K562 (cell line): ENCODE measurements around the gene DEFB114. TPM values are rescaled to one million over a fixed set of nuclear protein-coding genes. Genes with fewer than 3 reads are reported as not detected.

ENCODE experiments used
- ATAC-seq: fragments of 200-7000 bp; cut with Tn5 transposase; 3 replicates; pipeline ENCODE4 v1.9.1; 2020; ENCODE audit warnings: moderate library complexity
- BruUV-seq: library from RNA; stranded (reverse); fragments of 400-500 nt; replicated peaks from 2 replicates; lab custom pipeline; 2021; lab: Mats Ljungman, UMichigan
- CTCF ChIA-PET: fragments of 300-600 bp; formaldehyde crosslinking; extraction: SDS; loops from one replicate; lab custom pipeline; 2021; ENCODE audit warnings: low intra/inter-chr PET ratio; lab: Yijun Ruan, JAX
- POLR2A ChIA-PET: fragments of 300-600, 350-650 bp; sonication (Branson Sonifier 250); formaldehyde crosslinking; extraction: SDS; loops from one replicate; lab custom pipeline; 2021; ENCODE audit warnings: antibody characterized with exemption, inconsistent platforms; lab: Yijun Ruan, JAX
- DNase-seq, 4 experiments: peaks; one replicate each; pipeline versions ENCODE4 v3.0.0 to v3.0.0-alpha.2; 2011 to 2018; ENCODE audit warnings: low spot score in 3 of 4, mixed read lengths in 3 of 4; ENCODE audit errors: extremely low read depth in 1 of 4
- FAIRE-seq: peaks from 2 replicates; lab custom pipeline; 2011; peaks lifted over from hg19 to GRCh38; lab: Jason Lieb, UNC
- H2AFZ ChIP-seq: 2 replicates; pipeline ENCODE4 v1.6.0; 2011; ENCODE audit warnings: low read depth, low read length, control low read depth, inconsistent platforms
- H3K27ac ChIP-seq: fragments of 200-600 bp; 3 replicates; pipeline ENCODE4 v1.8.0; 2011; ENCODE audit warnings: low read depth, mild to moderate bottlenecking, control low read depth, inconsistent platforms, low read length, moderate library complexity, mixed read lengths; ENCODE audit errors: extremely low read depth
- H3K27me3 ChIP-seq, 2 experiments: fragments of 300-600 bp in 1 of 2; 2 replicates in 1 of 2; 3 replicates in 1 of 2; pipeline versions ENCODE4 v1.6.0 to v1.8.0; 2011; ENCODE audit warnings: inconsistent platforms in 2 of 2, low read length in 2 of 2, mild to moderate bottlenecking in 1 of 2, mixed read lengths in 1 of 2, moderate library complexity in 1 of 2; ENCODE audit not compliant: control insufficient read depth in 2 of 2, insufficient read depth in 2 of 2
- H3K36me3 ChIP-seq: fragments of 300-600 bp; 3 replicates; pipeline ENCODE4 v1.8.0; 2011; ENCODE audit warnings: mild to moderate bottlenecking, low read length, inconsistent platforms; ENCODE audit not compliant: control insufficient read depth, insufficient read depth
- H3K4me1 ChIP-seq, 2 experiments: fragments of 200-600 bp in 1 of 2; replicated peaks in 1 of 2; 2 replicates in 1 of 2; 3 replicates in 1 of 2; pipeline versions ENCODE4 v1.5.1 to v1.8.0; 2011; ENCODE audit warnings: inconsistent platforms in 2 of 2, low read length in 2 of 2, mild to moderate bottlenecking in 1 of 2, mixed read lengths in 1 of 2, moderate library complexity in 1 of 2; ENCODE audit not compliant: control insufficient read depth in 2 of 2, insufficient read depth in 2 of 2
- H3K4me2 ChIP-seq: 2 replicates; pipeline ENCODE4 v1.6.1; 2011; ENCODE audit warnings: low read length, control low read depth, inconsistent platforms, mixed read lengths; ENCODE audit not compliant: insufficient read depth
- H3K4me3 ChIP-seq: fragments of 200-600 bp; sonication (generic), shearing (Covaris generic); 2 replicates; pipeline ENCODE4 v1.5.1; 2016; ENCODE audit warnings: control low read depth, inconsistent platforms
- H3K79me2 ChIP-seq: fragments of 200-600 bp; 3 replicates; pipeline ENCODE4 v1.8.0; 2011; ENCODE audit warnings: low read length, inconsistent platforms; ENCODE audit not compliant: control insufficient read depth, insufficient read depth
- H3K9ac ChIP-seq, 2 experiments: 2 replicates each; pipeline versions ENCODE4 v1.6.0 to v1.6.1; 2011; ENCODE audit warnings: low read depth in 2 of 2, low read length in 2 of 2, control low read depth in 1 of 2, inconsistent platforms in 1 of 2, mild to moderate bottlenecking in 1 of 2, mixed read lengths in 1 of 2; ENCODE audit not compliant: insufficient read depth in 1 of 2
- H3K9me1 ChIP-seq: one replicate; pipeline ENCODE4 v1.6.0; 2011; ENCODE audit warnings: inconsistent platforms, mild to moderate bottlenecking, low read length, moderate library complexity; ENCODE audit not compliant: control insufficient read depth, insufficient read depth
- H3K9me3 ChIP-seq: replicated peaks from 2 replicates; pipeline ENCODE4 v1.5.1; 2011; ENCODE audit warnings: low read depth, low read length, inconsistent platforms; ENCODE audit not compliant: control insufficient read depth, insufficient read depth
- H4K20me1 ChIP-seq: replicated peaks from 2 replicates; pipeline ENCODE4 v1.6.1; 2011; ENCODE audit warnings: low read length, inconsistent platforms, mixed read lengths; ENCODE audit not compliant: control insufficient read depth, insufficient read depth
- CEBPB ChIP-seq: fragments of 450-650 bp; IDR thresholded peaks from 2 replicates; pipeline ENCODE4 v1.6.1; 2016; ENCODE audit warnings: missing genetic modification characterization, missing compliant biosample characterization
- CEBPG ChIP-seq, 3 experiments: fragments of 200-800 bp in 1 of 3; sonication (Bioruptor generic) in 1 of 3; sonication (generic) in 1 of 3; formaldehyde crosslinking in 1 of 3; IDR thresholded peaks in 2 of 3; conservative IDR thresholded peaks in 1 of 3; 2 replicates each; pipeline versions ENCODE4 v1.6.1 to v1.8.0; 2016 to 2022; ENCODE audit warnings: missing compliant biosample characterization in 2 of 3, missing genetic modification characterization in 2 of 3, mild to moderate bottlenecking in 1 of 3, missing genetic modification reagents in 1 of 3
- FIP1L1 ChIP-seq: fragments of 200-400 bp; formaldehyde crosslinking; IDR thresholded peaks from 2 replicates; pipeline ENCODE4 v1.6.1; 2018; ENCODE audit warnings: mild to moderate bottlenecking, low read depth, low read length; ENCODE audit not compliant: poor library complexity, severe bottlenecking
- ZFP1 ChIP-seq: fragments of 450-650 bp; formaldehyde crosslinking; IDR thresholded peaks from 2 replicates; pipeline ENCODE4 v1.4.0; 2020; ENCODE audit warnings: mild to moderate bottlenecking, mixed read lengths
- ZNF165 ChIP-seq: fragments of 250-450 bp; sonication (Bioruptor Pico); IDR thresholded peaks from 2 replicates; pipeline ENCODE4 v1.4.0; 2020; ENCODE audit warnings: borderline replicate concordance
- ZNF274 ChIP-seq: IDR thresholded peaks from 2 replicates; pipeline ENCODE4 v1.6.1; 2011; ENCODE audit warnings: low read depth, mild to moderate bottlenecking, low read length, moderate library complexity, borderline replicate concordance
- in situ Hi-C: fragments of 300-500 bp; cut with MboI; formaldehyde crosslinking; loops from 4 replicates; pipeline ENCODE4 v1.15.0; 2018; ENCODE audit warnings: inconsistent platforms, mixed read lengths
- intact Hi-C: fragments of 100-400 bp; cut with micrococcal nuclease; formaldehyde crosslinking; loops from 2 replicates; pipeline ENCODE4 v1.14.2; 2022
- polyA plus RNA-seq, 8 experiments: library from polyadenylated mRNA; depleted of rRNA in 4 of 8; stranded (reverse) in 5 of 8; unstranded in 3 of 8; fragments of >200 nt; fragmentation: Nextera tagmentation in 2 of 8; fragmentation: Illumina TruSeq in 1 of 8; extraction: Ambion mirVana in 2 of 8; extraction: Trizol in 1 of 8; gene quantifications; 2 replicates each; pipeline versions ENCODE4 v1.2.1 to v1.2.3, GENCODE V29; 2011 to 2014; ENCODE audit warnings: inconsistent platforms in 1 of 8, missing spikeins in 1 of 8
- total RNA-seq, 7 experiments: library from RNA; depleted of rRNA in 6 of 7; stranded (reverse); fragments of >200 nt in 6 of 7; fragmentation: Illumina TruSeq in 2 of 7; extraction: Trizol in 2 of 7; gene quantifications; 2 replicates each; pipeline versions ENCODE4 v1.2.1 to v1.2.3, GENCODE V29; 2011 to 2021; ENCODE audit warnings: low replicate concordance in 1 of 7
- TF ChIP-seq, protein P1 (sequence below): fragments of 250-450 bp; sonication (Bioruptor Pico); IDR thresholded peaks from 2 replicates; pipeline ENCODE4 v1.8.0; 2022; ENCODE audit warnings: moderate library complexity, mild to moderate bottlenecking, inconsistent platforms
- TF ChIP-seq, protein P2 (sequence below), 2 experiments: fragments of 450-650 bp; IDR thresholded peaks; 2 replicates each; pipeline ENCODE4 v1.6.1; 2016

DEFB114 gene
- total and polyA plus RNA-seq, 9 of the 15 experiments (the other 6 are each of a cell fraction or from before 2014, with no cell fraction given), result not detected

DNA sequence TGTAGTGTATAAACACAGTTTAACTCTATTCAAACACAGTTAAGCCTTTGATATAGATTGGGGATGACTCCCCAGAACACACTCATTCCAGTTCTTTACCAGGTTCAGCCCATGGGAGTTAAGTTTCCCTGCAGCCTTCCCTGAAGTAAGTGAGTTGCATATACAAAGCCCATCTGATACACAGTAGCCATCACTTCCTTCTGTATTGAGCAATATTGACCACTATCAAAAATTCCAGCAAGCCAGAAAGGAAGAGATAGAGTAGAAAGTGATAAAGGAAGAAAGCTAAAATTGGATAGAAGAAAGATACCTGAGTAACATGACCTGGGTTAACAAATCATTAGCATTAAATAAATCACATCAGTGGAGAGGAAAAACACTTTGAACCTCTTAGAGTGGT, 34.6 kb downstream of the DEFB114 start:
- BruUV-seq, result no TSS peak
- in situ Hi-C loops, result no loop called here
- Histone ChIP-seq H3K27me3 (peaks cover 0 to 5% of the 10 kb centered on the region in 2 experiments; a peak in 1 of 5 replicates), H2AFZ (no peak overlapping the region), H3K27ac (no peak overlapping the region), H3K79me2 (no peaks in the 10 kb centered on the region), H4K20me1 (no peaks in the 10 kb centered on the region), H3K4me2 (no peak overlapping the region), H3K4me1 (peaks cover under 1 to 6% of the 10 kb centered on the region in 2 experiments; a peak in 1 of 5 replicates), H3K4me3 (no peak overlapping the region), H3K9me3 (no peaks in the 10 kb centered on the region), H3K9me1 (no peaks in the 10 kb centered on the region), H3K9ac (no peak overlapping the region), H3K36me3 (no peaks in the 10 kb centered on the region)
- intact Hi-C loops, result no loop called here
- CTCF ChIA-PET, result no interaction called here
- TF ChIP-seq, protein P1, sequence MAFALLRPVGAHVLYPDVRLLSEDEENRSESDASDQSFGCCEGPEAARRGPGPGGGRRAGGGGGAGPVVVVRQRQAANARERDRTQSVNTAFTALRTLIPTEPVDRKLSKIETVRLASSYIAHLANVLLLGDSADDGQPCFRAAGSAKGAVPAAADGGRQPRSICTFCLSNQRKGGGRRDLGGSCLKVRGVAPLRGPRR (CRISPR knock-in tag), result no peak
- no peak for TF ChIP-seq FIP1L1
- TF ChIP-seq CEBPG (CRISPR knock-in tag; IDR thresholded peaks at IDR 0.05), result no peak
- peak in 1 of 2 experiments; percentile 52; a peak in 1 of 4 replicates for TF ChIP-seq CEBPG (tag; conservative IDR thresholded peaks at IDR 0.05 in 1 of 2, IDR thresholded peaks at IDR 0.05 in 1 of 2)
- TF ChIP-seq, protein P2, sequence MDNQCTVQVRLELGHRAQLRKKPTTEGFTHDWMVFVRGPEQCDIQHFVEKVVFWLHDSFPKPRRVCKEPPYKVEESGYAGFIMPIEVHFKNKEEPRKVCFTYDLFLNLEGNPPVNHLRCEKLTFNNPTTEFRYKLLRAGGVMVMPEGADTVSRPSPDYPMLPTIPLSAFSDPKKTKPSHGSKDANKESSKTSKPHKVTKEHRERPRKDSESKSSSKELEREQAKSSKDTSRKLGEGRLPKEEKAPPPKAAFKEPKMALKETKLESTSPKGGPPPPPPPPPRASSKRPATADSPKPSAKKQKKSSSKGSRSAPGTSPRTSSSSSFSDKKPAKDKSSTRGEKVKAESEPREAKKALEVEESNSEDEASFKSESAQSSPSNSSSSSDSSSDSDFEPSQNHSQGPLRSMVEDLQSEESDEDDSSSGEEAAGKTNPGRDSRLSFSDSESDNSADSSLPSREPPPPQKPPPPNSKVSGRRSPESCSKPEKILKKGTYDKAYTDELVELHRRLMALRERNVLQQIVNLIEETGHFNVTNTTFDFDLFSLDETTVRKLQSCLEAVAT (IDR thresholded peaks at IDR 0.05), result no peak
- TF ChIP-seq ZFP1 (CRISPR knock-in tag), result no peak
- TF ChIP-seq ZNF274, result no peak
- no peak for TF ChIP-seq ZNF165 (CRISPR knock-in tag)
- peak; percentile 52; the same call in 1 of the 2 replicates for TF ChIP-seq CEBPB (tag)
- POLR2A ChIA-PET, result no interaction called here
- ATAC-seq, result no peak
- no peak for DNase-seq
- FAIRE-seq, result no peak
